HCT116 (cell line): ENCODE results near the gene AAK1. TPM values are rescaled to one million over a fixed set of nuclear protein-coding genes. Genes with fewer than 3 reads are reported as not detected.

Source experiments
- ATAC-seq: fragments of 200-7000 bp; cut with Tn5 transposase; 2 replicates; pipeline ENCODE4 v1.9.1; 2020; ENCODE audit warnings: mild to moderate bottlenecking, moderate library complexity
- BruUV-seq: library from RNA; stranded (reverse); fragments of 400-500 nt; replicated peaks from 2 replicates; lab custom pipeline; 2021; lab: Mats Ljungman, UMichigan
- CTCF ChIA-PET: fragments of 300-600 bp; sonication (Branson Sonifier 250); formaldehyde crosslinking; loops from one replicate; lab custom pipeline; 2021; ENCODE audit warnings: antibody characterized with exemption; lab: Charles Lee
- POLR2A ChIA-PET: fragments of 300-600, 350-600 bp; sonication (Branson Sonifier 250); formaldehyde crosslinking; loops from one replicate; lab custom pipeline; 2021; ENCODE audit warnings: antibody characterized with exemption; lab: Charles Lee
- RAD21 ChIA-PET, 2 experiments: fragments of 300-600 bp; sonication (Branson Sonifier 250); formaldehyde crosslinking; loops; one replicate each; lab custom pipeline; 2023; ENCODE audit warnings: low total read pairs in 2 of 2; ENCODE audit not compliant: uncharacterized antibody in 2 of 2, unreplicated experiment in 2 of 2, low non-redundant PET in 1 of 2; lab: Charles Lee
- DNase-seq: peaks from one replicate; pipeline ENCODE4 v3.0.0-alpha.2; 2010; ENCODE audit warnings: low read depth, low spot score
- H2AFZ ChIP-seq: fragments of 200-600 bp; shearing (Covaris generic), sonication (generic); 2 replicates; pipeline ENCODE4 v1.6.1; 2017; ENCODE audit warnings: low read depth, mixed run types, mixed read lengths, antibody characterized with exemption, low read length; ENCODE audit not compliant: poor library complexity, severe bottlenecking
- H3K27ac ChIP-seq: 2 replicates; pipeline ENCODE4 v1.5.1; 2012; ENCODE audit warnings: low read depth, low read length
- H3K27me3 ChIP-seq: fragments of 200-600 bp; sonication (generic); 2 replicates; pipeline ENCODE4 v1.6.1; 2016; ENCODE audit warnings: mixed run types, low read length, mixed read lengths; ENCODE audit not compliant: insufficient read depth
- H3K36me3 ChIP-seq, 2 experiments: fragments of 200-500 bp in 1 of 2; fragments of 200-600 bp in 1 of 2; sonication (Bioruptor generic) in 1 of 2; sonication (generic) in 1 of 2; 2 replicates each; pipeline versions ENCODE4 v1.5.1 to v1.6.1; 2014 to 2016; ENCODE audit warnings: low read length in 2 of 2, inconsistent platforms in 1 of 2, mixed read lengths in 1 of 2, mixed run types in 1 of 2; ENCODE audit not compliant: insufficient read depth in 2 of 2, control insufficient read depth in 1 of 2
- H3K4me1 ChIP-seq, 2 experiments: fragments of 200-600 bp in 1 of 2; sonication (generic) in 1 of 2; 2 replicates each; pipeline versions ENCODE4 v1.5.1 to v1.6.1; 2012 to 2017; ENCODE audit warnings: low read length in 2 of 2, inconsistent platforms in 1 of 2, mild to moderate bottlenecking in 1 of 2, mixed read lengths in 1 of 2, mixed run types in 1 of 2, moderate library complexity in 1 of 2; ENCODE audit not compliant: insufficient read depth in 2 of 2, control insufficient read depth in 1 of 2
- H3K4me2 ChIP-seq: fragments of 200-600 bp; sonication (generic); 2 replicates; pipeline ENCODE4 v1.6.1; 2017; ENCODE audit warnings: mixed run types, low read length, mixed read lengths
- H3K4me3 ChIP-seq, 2 experiments: fragments of 200-600 bp in 1 of 2; sonication (generic) in 1 of 2; replicated peaks in 1 of 2; 2 replicates each; pipeline ENCODE4 v1.5.1; 2011 to 2016; ENCODE audit warnings: low read length in 2 of 2, control low read depth in 1 of 2, low read depth in 1 of 2, mild to moderate bottlenecking in 1 of 2, mixed read lengths in 1 of 2, mixed run types in 1 of 2
- H3K79me2 ChIP-seq: fragments of 200-600 bp; sonication (generic); 2 replicates; pipeline ENCODE4 v1.6.1; 2017; ENCODE audit warnings: mild to moderate bottlenecking, mixed run types, low read length, moderate library complexity, mixed read lengths; ENCODE audit not compliant: insufficient read depth
- H3K9ac ChIP-seq: fragments of 200-600 bp; sonication (generic); 2 replicates; pipeline ENCODE4 v1.6.1; 2016; ENCODE audit warnings: low read length, mixed read lengths
- H3K9me2 ChIP-seq: fragments of 200-600 bp; sonication (generic), shearing (Covaris generic); 2 replicates; pipeline ENCODE4 v1.6.1; 2017; ENCODE audit warnings: mixed run types, mild to moderate bottlenecking, moderate library complexity; ENCODE audit not compliant: insufficient read depth
- H3K9me3 ChIP-seq, 2 experiments: fragments of 200-500 bp in 1 of 2; fragments of 200-600 bp in 1 of 2; sonication (Bioruptor generic) in 1 of 2; sonication (generic) in 1 of 2; 2 replicates each; pipeline ENCODE4 v1.6.1; 2014 to 2017; ENCODE audit warnings: low read length in 2 of 2, mixed read lengths in 2 of 2, inconsistent platforms in 1 of 2, low read depth in 1 of 2, mild to moderate bottlenecking in 1 of 2, mixed run types in 1 of 2, moderate library complexity in 1 of 2; ENCODE audit not compliant: control insufficient read depth in 1 of 2, insufficient read depth in 1 of 2
- H4K20me1 ChIP-seq: fragments of 200-600 bp; sonication (generic), shearing (Covaris generic); 2 replicates; pipeline ENCODE4 v1.6.1; 2017; ENCODE audit warnings: mixed run types, mild to moderate bottlenecking, moderate library complexity; ENCODE audit not compliant: insufficient read depth
- CEBPB ChIP-seq: IDR thresholded peaks from 2 replicates; pipeline ENCODE4 v1.6.1; 2012; ENCODE audit warnings: low read depth
- EGR1 ChIP-seq: IDR thresholded peaks from 2 replicates; pipeline ENCODE4 v1.6.1; 2012; ENCODE audit warnings: low read depth
- ELF1 ChIP-seq: IDR thresholded peaks from 2 replicates; pipeline ENCODE4 v1.6.1; 2012; ENCODE audit warnings: low read depth, borderline replicate concordance
- FOSL1 ChIP-seq: IDR thresholded peaks from 2 replicates; pipeline ENCODE4 v1.6.1; 2012; ENCODE audit warnings: low read depth
- JUND ChIP-seq: IDR thresholded peaks from 2 replicates; pipeline ENCODE4 v1.6.1; 2012
- MAX ChIP-seq: IDR thresholded peaks from 2 replicates; pipeline ENCODE4 v1.6.1; 2012
- POLR2AphosphoS5 ChIP-seq: IDR thresholded peaks from 2 replicates; pipeline ENCODE4 v1.6.1; 2011; ENCODE audit warnings: mild to moderate bottlenecking, low read depth, low read length, moderate library complexity
- SIN3A ChIP-seq: IDR thresholded peaks from 2 replicates; pipeline ENCODE4 v1.6.1; 2012; ENCODE audit warnings: low read depth
- SRF ChIP-seq: IDR thresholded peaks from 2 replicates; pipeline ENCODE4 v1.6.1; 2012; ENCODE audit warnings: low read depth
- TCF7L2 ChIP-seq: IDR thresholded peaks from 2 replicates; pipeline ENCODE4 v1.7.0; 2011; ENCODE audit warnings: borderline replicate concordance, inconsistent platforms; ENCODE audit not compliant: insufficient read depth, insufficient read length; ENCODE audit errors: extremely low read depth
- ZBTB33 ChIP-seq: IDR thresholded peaks from 2 replicates; pipeline ENCODE4 v1.6.1; 2011; ENCODE audit warnings: mild to moderate bottlenecking, low read length, moderate library complexity; ENCODE audit not compliant: insufficient replicate concordance; ENCODE audit errors: extremely low read depth
- ZNF274 ChIP-seq: fragments of 200-500 bp; sonication (Bioruptor generic); IDR thresholded peaks from 2 replicates; pipeline ENCODE4 v1.6.1; 2014; ENCODE audit warnings: mild to moderate bottlenecking, low read depth, low read length, inconsistent platforms
- intact Hi-C: fragments of 100-400 bp; cut with micrococcal nuclease; formaldehyde crosslinking; loops from 2 replicates; pipeline ENCODE4 v1.10.0; 2022
- total RNA-seq: library from RNA; stranded (reverse); gene quantifications from one replicate; pipeline ENCODE4 v1.2.1, GENCODE V29; 2021; ENCODE audit not compliant: unreplicated experiment
- TF ChIP-seq, protein P1 (sequence below): IDR thresholded peaks from 2 replicates; pipeline ENCODE4 v1.6.1; 2012; ENCODE audit warnings: low read depth
- TF ChIP-seq, protein P2 (sequence below): IDR thresholded peaks from 2 replicates; pipeline ENCODE4 v1.6.1; 2012

AAK1 gene
- total RNA-seq, 1 experiment from 2014 or later: 32.0 TPM

- CTCF ChIA-PET: no interaction called here
- intact Hi-C loops: no loop called here
- H3K36me3 ChIP-seq: no peaks in the 10 kb centered on the region; a peak in 1 of 4 replicates
- no peak for ATAC-seq
- POLR2A ChIA-PET: no interaction called here
- H3K9ac ChIP-seq: no peak overlapping the region
- H3K4me2 ChIP-seq: no peak overlapping the region
- no peak for TF ChIP-seq CEBPB
- no peak for TF ChIP-seq SRF
- no peak for TF ChIP-seq MAX
- TF ChIP-seq, protein P1, sequence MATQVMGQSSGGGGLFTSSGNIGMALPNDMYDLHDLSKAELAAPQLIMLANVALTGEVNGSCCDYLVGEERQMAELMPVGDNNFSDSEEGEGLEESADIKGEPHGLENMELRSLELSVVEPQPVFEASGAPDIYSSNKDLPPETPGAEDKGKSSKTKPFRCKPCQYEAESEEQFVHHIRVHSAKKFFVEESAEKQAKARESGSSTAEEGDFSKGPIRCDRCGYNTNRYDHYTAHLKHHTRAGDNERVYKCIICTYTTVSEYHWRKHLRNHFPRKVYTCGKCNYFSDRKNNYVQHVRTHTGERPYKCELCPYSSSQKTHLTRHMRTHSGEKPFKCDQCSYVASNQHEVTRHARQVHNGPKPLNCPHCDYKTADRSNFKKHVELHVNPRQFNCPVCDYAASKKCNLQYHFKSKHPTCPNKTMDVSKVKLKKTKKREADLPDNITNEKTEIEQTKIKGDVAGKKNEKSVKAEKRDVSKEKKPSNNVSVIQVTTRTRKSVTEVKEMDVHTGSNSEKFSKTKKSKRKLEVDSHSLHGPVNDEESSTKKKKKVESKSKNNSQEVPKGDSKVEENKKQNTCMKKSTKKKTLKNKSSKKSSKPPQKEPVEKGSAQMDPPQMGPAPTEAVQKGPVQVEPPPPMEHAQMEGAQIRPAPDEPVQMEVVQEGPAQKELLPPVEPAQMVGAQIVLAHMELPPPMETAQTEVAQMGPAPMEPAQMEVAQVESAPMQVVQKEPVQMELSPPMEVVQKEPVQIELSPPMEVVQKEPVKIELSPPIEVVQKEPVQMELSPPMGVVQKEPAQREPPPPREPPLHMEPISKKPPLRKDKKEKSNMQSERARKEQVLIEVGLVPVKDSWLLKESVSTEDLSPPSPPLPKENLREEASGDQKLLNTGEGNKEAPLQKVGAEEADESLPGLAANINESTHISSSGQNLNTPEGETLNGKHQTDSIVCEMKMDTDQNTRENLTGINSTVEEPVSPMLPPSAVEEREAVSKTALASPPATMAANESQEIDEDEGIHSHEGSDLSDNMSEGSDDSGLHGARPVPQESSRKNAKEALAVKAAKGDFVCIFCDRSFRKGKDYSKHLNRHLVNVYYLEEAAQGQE: no peak
- no peaks in the 10 kb centered on the region for H3K79me2 ChIP-seq
- no TSS peak for BruUV-seq
- no peaks in the 10 kb centered on the region; the same call in 1 of the 2 replicates for H3K9me2 ChIP-seq
- H3K27me3 ChIP-seq: no peaks in the 10 kb centered on the region
- RAD21 ChIA-PET: no interaction called here
- no peaks in the 10 kb centered on the region for H3K9me3 ChIP-seq
- DNase-seq: no peak
- H2AFZ ChIP-seq: no peak overlapping the region
- H4K20me1 ChIP-seq: no peaks in the 10 kb centered on the region
- no peak overlapping the region for H3K27ac ChIP-seq
- H3K4me1 ChIP-seq: no peaks in the 10 kb centered on the region
- no peak overlapping the region for H3K4me3 ChIP-seq
These were observed 112.4 kb downstream of the AAK1 start for GRCh38 chr2:69531186-69531585.

DNA sequence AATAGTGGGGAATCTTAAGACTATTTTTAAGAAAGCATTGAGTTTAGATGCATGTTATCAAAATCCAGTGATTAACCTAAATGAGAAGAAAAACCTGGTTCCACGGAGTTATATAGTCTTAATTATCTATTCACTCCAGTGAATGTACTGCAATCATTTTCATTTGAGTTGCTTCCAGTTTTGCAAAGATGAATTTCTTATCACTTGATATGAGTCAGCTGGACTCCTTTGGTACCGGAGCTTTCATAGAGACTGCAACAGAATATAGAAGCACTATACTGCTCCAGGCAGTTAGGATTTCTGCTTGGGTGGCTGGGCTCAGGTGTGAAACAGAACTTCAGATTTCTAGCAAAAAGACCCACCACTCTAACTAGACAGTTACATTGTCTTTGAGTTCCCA is 114.1 kb downstream of the AAK1 start:
- Histone ChIP-seq H2AFZ (no peak overlapping the region), H3K9me2 (no peaks in the 10 kb centered on the region; the same call in 1 of the 2 replicates), H3K4me3 (no peak overlapping the region), H3K9me3 (no peaks in the 10 kb centered on the region), H3K79me2 (no peaks in the 10 kb centered on the region), H4K20me1 (no peaks in the 10 kb centered on the region), H3K27me3 (no peaks in the 10 kb centered on the region), H3K4me2 (no peak overlapping the region), H3K36me3 (no peaks in the 10 kb centered on the region; a peak in 1 of 4 replicates), H3K27ac (no peak overlapping the region), H3K4me1 (no peaks in the 10 kb centered on the region), H3K9ac (no peak overlapping the region)
- POLR2A ChIA-PET: no interaction called here
- TF ChIP-seq ZNF274: no peak
- TF ChIP-seq POLR2AphosphoS5: no peak
- TF ChIP-seq SIN3A: no peak
- no peak for TF ChIP-seq ZBTB33
- no peak for TF ChIP-seq ELF1
- TF ChIP-seq, protein P2, sequence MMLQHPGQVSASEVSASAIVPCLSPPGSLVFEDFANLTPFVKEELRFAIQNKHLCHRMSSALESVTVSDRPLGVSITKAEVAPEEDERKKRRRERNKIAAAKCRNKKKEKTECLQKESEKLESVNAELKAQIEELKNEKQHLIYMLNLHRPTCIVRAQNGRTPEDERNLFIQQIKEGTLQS: no peak
- TF ChIP-seq FOSL1: no peak
- TF ChIP-seq MAX: no peak
- no peak for TF ChIP-seq EGR1
- TF ChIP-seq JUND: no peak
- no peak for TF ChIP-seq TCF7L2
- no peak for DNase-seq
- BruUV-seq: no TSS peak
- ATAC-seq: no peak
- RAD21 ChIA-PET: no interaction called here
- CTCF ChIA-PET: no interaction called here
- intact Hi-C loops: no loop called here
